K562 (cell line): ENCODE results near the gene FOSL2. TPM values are rescaled to one million over a fixed set of nuclear protein-coding genes. Genes with fewer than 3 reads are reported as not detected.

ENCODE experiments used
- NRF1 ChIP-seq, 2 experiments: fragments of 450-650 bp; IDR thresholded peaks in 1 of 2; conservative IDR thresholded peaks in 1 of 2; 2 replicates each; pipeline ENCODE4 v1.6.1; 2014; ENCODE audit warnings: mild to moderate bottlenecking in 2 of 2
- XRCC4 ChIP-seq: IDR thresholded peaks from one replicate; pipeline ENCODE4 v1.6.1; 2011; ENCODE audit not compliant: insufficient read depth, insufficient read length; ENCODE audit errors: extremely low read depth
- polyA plus RNA-seq, 8 experiments: library from polyadenylated mRNA; depleted of rRNA in 4 of 8; stranded (reverse) in 5 of 8; unstranded in 3 of 8; fragments of >200 nt; fragmentation: Nextera tagmentation in 2 of 8; fragmentation: Illumina TruSeq in 1 of 8; extraction: Ambion mirVana in 2 of 8; extraction: Trizol in 1 of 8; gene quantifications; 2 replicates each; pipeline versions ENCODE4 v1.2.1 to v1.2.3, GENCODE V29; 2011 to 2014; ENCODE audit warnings: inconsistent platforms in 1 of 8, missing spikeins in 1 of 8
- total RNA-seq, 7 experiments: library from RNA; depleted of rRNA in 6 of 7; stranded (reverse); fragments of >200 nt in 6 of 7; fragmentation: Illumina TruSeq in 2 of 7; extraction: Trizol in 2 of 7; gene quantifications; 2 replicates each; pipeline versions ENCODE4 v1.2.1 to v1.2.3, GENCODE V29; 2011 to 2021; ENCODE audit warnings: low replicate concordance in 1 of 7
- TF ChIP-seq, protein P1 (sequence below): IDR thresholded peaks from 2 replicates; pipeline ENCODE4 v1.6.1; 2011; ENCODE audit warnings: borderline replicate concordance, low read depth, mild to moderate bottlenecking, moderate library complexity, low read length; ENCODE audit not compliant: insufficient read depth, poor library complexity, severe bottlenecking
- TF ChIP-seq, protein P2 (sequence below), 2 experiments: fragments of 450-650 bp in 1 of 2; sonication (generic) in 1 of 2; formaldehyde crosslinking in 1 of 2; IDR thresholded peaks in 1 of 2; conservative IDR thresholded peaks in 1 of 2; 2 replicates each; pipeline versions ENCODE4 v1.6.1 to v1.8.1; 2016 to 2023; ENCODE audit warnings: mild to moderate bottlenecking in 2 of 2, moderate library complexity in 2 of 2, inconsistent platforms in 1 of 2, missing genetic modification reagents in 1 of 2

Gene FOSL2
- total and polyA plus RNA-seq, 9 of the 15 experiments (the other 6 are each of a cell fraction or from before 2014, with no cell fraction given): 0.04 to 2.9 (median 0.80) TPM

DNA sequence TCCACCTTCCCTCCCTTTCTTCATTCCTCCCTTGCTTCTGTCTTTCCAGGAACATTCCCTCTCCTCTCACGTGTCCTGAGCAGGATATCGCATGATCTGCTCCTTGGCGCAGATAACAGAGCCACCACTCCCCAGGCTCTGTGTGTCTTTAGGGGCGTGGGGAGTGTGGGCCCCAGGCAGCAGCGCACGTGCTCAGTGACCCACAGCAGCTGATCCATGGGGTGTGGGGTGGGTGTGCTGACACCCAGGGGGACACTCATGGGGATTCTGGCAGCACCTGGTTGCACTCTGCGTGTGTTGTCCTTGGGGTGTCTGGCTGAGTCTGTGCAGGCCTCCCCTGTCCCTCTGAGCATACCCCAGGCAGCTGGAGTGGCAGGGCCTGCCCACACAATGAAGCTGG lies 9.9 kb upstream of the FOSL2 start (continued):
- TF ChIP-seq, protein P1, sequence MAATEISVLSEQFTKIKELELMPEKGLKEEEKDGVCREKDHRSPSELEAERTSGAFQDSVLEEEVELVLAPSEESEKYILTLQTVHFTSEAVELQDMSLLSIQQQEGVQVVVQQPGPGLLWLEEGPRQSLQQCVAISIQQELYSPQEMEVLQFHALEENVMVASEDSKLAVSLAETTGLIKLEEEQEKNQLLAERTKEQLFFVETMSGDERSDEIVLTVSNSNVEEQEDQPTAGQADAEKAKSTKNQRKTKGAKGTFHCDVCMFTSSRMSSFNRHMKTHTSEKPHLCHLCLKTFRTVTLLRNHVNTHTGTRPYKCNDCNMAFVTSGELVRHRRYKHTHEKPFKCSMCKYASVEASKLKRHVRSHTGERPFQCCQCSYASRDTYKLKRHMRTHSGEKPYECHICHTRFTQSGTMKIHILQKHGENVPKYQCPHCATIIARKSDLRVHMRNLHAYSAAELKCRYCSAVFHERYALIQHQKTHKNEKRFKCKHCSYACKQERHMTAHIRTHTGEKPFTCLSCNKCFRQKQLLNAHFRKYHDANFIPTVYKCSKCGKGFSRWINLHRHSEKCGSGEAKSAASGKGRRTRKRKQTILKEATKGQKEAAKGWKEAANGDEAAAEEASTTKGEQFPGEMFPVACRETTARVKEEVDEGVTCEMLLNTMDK: no peak
- TF ChIP-seq NRF1 (conservative IDR thresholded peaks at IDR 0.05 in 1 of 2, IDR thresholded peaks at IDR 0.05 in 1 of 2): 0 out of 4 replicates have a peak, but pooled peaks of 1 of the 2 experiments have one; percentile 29
- TF ChIP-seq XRCC4: no peak
- TF ChIP-seq, protein P2, sequence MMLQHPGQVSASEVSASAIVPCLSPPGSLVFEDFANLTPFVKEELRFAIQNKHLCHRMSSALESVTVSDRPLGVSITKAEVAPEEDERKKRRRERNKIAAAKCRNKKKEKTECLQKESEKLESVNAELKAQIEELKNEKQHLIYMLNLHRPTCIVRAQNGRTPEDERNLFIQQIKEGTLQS (IDR thresholded peaks at IDR 0.05): no peak
- TF ChIP-seq, protein P2 (CRISPR knock-in tag; conservative IDR thresholded peaks at IDR 0.05): no peak
